Thoracic aorta (tissue), 2 donors: ENCODE results near the gene MBNL1. TPM values are rescaled to one million over a fixed set of nuclear protein-coding genes. Genes with fewer than 3 reads are reported as not detected.

ENCODE experiments used
- ATAC-seq: fragments of 150-250 bp; one replicate; pipeline ENCODE4 v1.8.0; 2017; ENCODE audit warnings: low read depth; ENCODE audit not compliant: insufficient number of reproducible peaks, low FRiP score
- DNase-seq: peaks from one replicate; pipeline ENCODE4 v3.0.0-alpha.2; 2020; ENCODE audit warnings: low spot score
- H3K27ac ChIP-seq, 2 donors: fragments of 200-600 bp; sonication (generic); 1 replicate in 1 of 2; 2 replicates in 1 of 2; pipeline ENCODE4 v1.5.1; 2016; ENCODE audit warnings: mild to moderate bottlenecking in 2 of 2, moderate library complexity in 2 of 2
- H3K27me3 ChIP-seq: fragments of 200-600 bp; sonication (generic); replicated peaks from 2 replicates; pipeline ENCODE4 v1.6.0; 2016; ENCODE audit warnings: mild to moderate bottlenecking; ENCODE audit not compliant: insufficient read depth
- H3K36me3 ChIP-seq: fragments of 200-600 bp; sonication (generic); one replicate; pipeline ENCODE4 v1.5.1; 2016
- H3K4me1 ChIP-seq, 2 donors: fragments of 200-600 bp; sonication (generic); 1 replicate in 1 of 2; 2 replicates in 1 of 2; pipeline versions ENCODE4 v1.5.1 to v1.6.0; 2016; ENCODE audit warnings: low read depth in 2 of 2, mild to moderate bottlenecking in 1 of 2; ENCODE audit not compliant: control insufficient read depth in 1 of 2
- H3K4me3 ChIP-seq: fragments of 200-600 bp; sonication (generic); 2 replicates; pipeline ENCODE4 v1.5.1; 2016; ENCODE audit warnings: mild to moderate bottlenecking
- H3K9me3 ChIP-seq: fragments of 200-600 bp; sonication (generic); 2 replicates; pipeline ENCODE4 v1.5.1; 2016
- total RNA-seq, 2 donors: library from RNA; depleted of rRNA; stranded (reverse); fragments of >200 nt; gene quantifications; one replicate each; pipeline versions ENCODE4 v1.1.0 to v1.2.3, GENCODE V29; 2016
- TF ChIP-seq, protein P1 (sequence below): fragments of 200-600 bp; sonication (generic); IDR thresholded peaks from one replicate; pipeline ENCODE4 v1.5.1; 2019; ENCODE audit warnings: antibody characterized with exemption

MBNL1 gene
- total RNA-seq, 2 donors from 2014 or later = 783 to 1,062 TPM

- TF ChIP-seq, protein P1, sequence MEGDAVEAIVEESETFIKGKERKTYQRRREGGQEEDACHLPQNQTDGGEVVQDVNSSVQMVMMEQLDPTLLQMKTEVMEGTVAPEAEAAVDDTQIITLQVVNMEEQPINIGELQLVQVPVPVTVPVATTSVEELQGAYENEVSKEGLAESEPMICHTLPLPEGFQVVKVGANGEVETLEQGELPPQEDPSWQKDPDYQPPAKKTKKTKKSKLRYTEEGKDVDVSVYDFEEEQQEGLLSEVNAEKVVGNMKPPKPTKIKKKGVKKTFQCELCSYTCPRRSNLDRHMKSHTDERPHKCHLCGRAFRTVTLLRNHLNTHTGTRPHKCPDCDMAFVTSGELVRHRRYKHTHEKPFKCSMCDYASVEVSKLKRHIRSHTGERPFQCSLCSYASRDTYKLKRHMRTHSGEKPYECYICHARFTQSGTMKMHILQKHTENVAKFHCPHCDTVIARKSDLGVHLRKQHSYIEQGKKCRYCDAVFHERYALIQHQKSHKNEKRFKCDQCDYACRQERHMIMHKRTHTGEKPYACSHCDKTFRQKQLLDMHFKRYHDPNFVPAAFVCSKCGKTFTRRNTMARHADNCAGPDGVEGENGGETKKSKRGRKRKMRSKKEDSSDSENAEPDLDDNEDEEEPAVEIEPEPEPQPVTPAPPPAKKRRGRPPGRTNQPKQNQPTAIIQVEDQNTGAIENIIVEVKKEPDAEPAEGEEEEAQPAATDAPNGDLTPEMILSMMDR = no peak
- Histone ChIP-seq H3K36me3 (no peaks in the 10 kb centered on the region), H3K9me3 (no peaks in the 10 kb centered on the region)
Measured at GRCh38 chr3:152232679-152233078, 36.0 kb upstream of the MBNL1 start.

DNA sequence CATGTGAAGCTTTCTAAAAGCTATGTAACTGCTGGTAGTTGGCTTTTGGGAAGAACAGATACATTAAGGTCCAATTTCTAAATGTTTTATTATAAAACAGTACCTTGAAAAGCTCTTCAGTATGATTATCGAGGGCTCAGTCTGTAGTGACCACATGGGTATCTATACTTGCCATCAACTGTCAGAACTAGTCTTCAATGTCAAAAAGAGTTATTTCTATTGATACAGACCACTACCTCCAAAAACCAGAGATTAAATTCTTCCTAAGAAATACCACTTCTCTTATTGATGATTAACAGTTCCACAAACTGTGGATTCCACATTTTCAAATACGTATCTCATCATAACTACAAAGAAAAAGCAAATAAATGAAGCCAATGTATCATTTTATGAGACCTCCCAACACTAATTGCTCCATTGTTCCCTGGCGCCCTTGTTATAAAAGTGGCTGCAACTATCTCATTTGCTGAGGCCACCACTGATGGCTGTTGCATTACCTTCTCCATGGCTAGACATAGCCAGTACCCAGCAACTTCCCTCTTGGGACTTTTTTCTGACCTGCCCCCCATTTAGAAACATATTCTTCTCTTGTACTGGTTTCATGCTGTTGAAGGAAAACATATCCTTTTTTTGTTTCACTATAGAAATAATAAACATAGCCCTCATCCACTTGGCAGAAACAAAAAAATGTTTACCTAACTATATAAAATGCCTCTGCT, 33.9 kb upstream of the MBNL1 start:
- Histone ChIP-seq H3K27me3 (no peaks in the 10 kb centered on the region), H3K27ac (no peak overlapping the region), H3K36me3 (no peaks in the 10 kb centered on the region), H3K4me1 (peaks cover 6 to 8% of the 10 kb centered on the region in 2 donors), H3K4me3 (no peak overlapping the region), H3K9me3 (no peaks in the 10 kb centered on the region)
- TF ChIP-seq, protein P1 = no peak
- no peak for ATAC-seq
- DNase-seq = no peak

More at GRCh38 chr3:152232679-152233078, 36.0 kb upstream of the MBNL1 start:
- DNase-seq (no peak), ATAC-seq (no peak)
- Histone ChIP-seq H3K4me3 (no peak overlapping the region), H3K4me1 (peaks cover 6 to 8% of the 10 kb centered on the region in 2 donors), H3K27ac (no peak overlapping the region), H3K27me3 (no peaks in the 10 kb centered on the region)

GRCh38 chr3:152235709-152236298, 32.9 kb upstream of the MBNL1 start:
- DNase-seq = no peak
- Histone ChIP-seq H3K27ac (no peak overlapping the region), H3K27me3 (no peaks in the 10 kb centered on the region), H3K9me3 (no peaks in the 10 kb centered on the region), H3K4me1 (peaks cover 6 to 8% of the 10 kb centered on the region in 2 donors), H3K4me3 (no peak overlapping the region), H3K36me3 (no peaks in the 10 kb centered on the region)
- TF ChIP-seq, protein P1 = no peak
- no peak for ATAC-seq

DNA sequence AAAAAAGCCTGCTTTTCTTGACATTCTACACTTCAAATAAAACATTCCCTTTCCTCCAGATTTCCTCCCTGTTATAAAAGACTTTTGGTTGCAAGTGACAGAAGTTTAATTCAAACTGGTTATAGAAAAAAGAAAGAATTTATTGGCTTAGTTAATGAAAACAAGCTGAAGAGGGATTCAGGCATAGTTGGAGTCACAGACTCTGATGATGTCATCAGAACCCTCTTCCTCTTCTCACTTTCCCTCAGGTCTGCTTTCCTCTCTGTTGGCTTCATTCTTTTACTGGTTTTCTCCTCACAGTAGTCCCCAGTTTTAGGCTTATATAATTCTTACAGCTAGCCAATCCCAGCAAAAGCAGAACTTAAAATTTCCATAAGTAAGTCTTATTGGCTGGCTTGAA, 32.0 kb upstream of the MBNL1 start:
- H3K4me3 ChIP-seq = no peak overlapping the region
- DNase-seq (no peak), ATAC-seq (no peak)
- H3K4me1 ChIP-seq = peaks cover 6 to 8% of the 10 kb centered on the region in 2 donors
- no peaks in the 10 kb centered on the region for H3K36me3 ChIP-seq
- no peak overlapping the region for H3K27ac ChIP-seq
- TF ChIP-seq, protein P1 = no peak
- H3K27me3 ChIP-seq = no peaks in the 10 kb centered on the region
- H3K9me3 ChIP-seq = no peaks in the 10 kb centered on the region

GRCh38 chr3:152241142-152242017, 27.3 kb upstream of the MBNL1 start:
- TF ChIP-seq, protein P1 = no peak
- DNase-seq = no peak
- ATAC-seq = no peak
- H3K36me3 ChIP-seq = no peaks in the 10 kb centered on the region
- H3K27me3 ChIP-seq = no peaks in the 10 kb centered on the region
- H3K4me1 ChIP-seq = peaks cover 0 to 13% of the 10 kb centered on the region in 2 donors
- H3K9me3 ChIP-seq = no peaks in the 10 kb centered on the region
- H3K4me3 ChIP-seq = no peak overlapping the region
- H3K27ac ChIP-seq = no peak overlapping the region
